ENCODE data around the gene RIN3. TPM values are rescaled to one million over a fixed set of nuclear protein-coding genes. Genes with fewer than 3 reads are reported as not detected.

RIN3 gene
- polyA plus RNA-seq, 3 donors: 42.8 to 144 (median 54.6) TPM

GRCh38 chr14:92492258-92492657, 21.3 kb upstream of the RIN3 start:
- peaks cover 63 to 76% of the 10 kb centered on the region in 2 donors for H3K36me3 Mint-ChIP-seq
- peak; percentile 91 to 97 (median 96) for DNase-seq
- peak; percentile 35 for TF ChIP-seq CTCF (IDR thresholded peaks at IDR 0.05)
- H2AFZ ChIP-seq (ENCODE audit: insufficient read depth, low read depth, low read length, poor library complexity, severe bottlenecking): no peak overlapping the region
- peaks cover 94% of the 10 kb centered on the region for H3K4me1 Mint-ChIP-seq
- peaks cover 31% of the 10 kb centered on the region for H3K79me2 ChIP-seq (ENCODE audit: insufficient read depth, low read length)
- peak overlapping the region in 1 of 2 donors; percentile 73 for H3K4me3 Mint-ChIP-seq
- peaks cover 0 to 2% (median 0%) of the 10 kb centered on the region in 7 donors for H3K9me3 Mint-ChIP-seq
- peak overlapping the region; percentile 90 to 97 for H3K27ac ChIP-seq (ENCODE audit: low read depth in 1 of 2, low read length in 2 of 2)
- no peaks in the 10 kb centered on the region for H4K20me1 ChIP-seq (ENCODE audit: insufficient read depth, low read length)
- H3K27me3 ChIP-seq (ENCODE audit: control insufficient read depth in 2 of 2, insufficient read depth in 2 of 2, low read length in 2 of 2): no peaks in the 10 kb centered on the region
- WGBS (ENCODE audit: insufficient coverage): 26% methylated on average over 7 of the region's 10 CpGs
- peaks cover 0 to 5% (median 0%) of the 10 kb centered on the region in 3 donors for H3K27me3 Mint-ChIP-seq (ENCODE audit: low read depth in 3 of 3)
- peaks cover 14 to 34% of the 10 kb centered on the region in 2 donors for H3K36me3 ChIP-seq (replicated peaks in 1 of 2; ENCODE audit: control insufficient read depth in 1 of 2, insufficient read depth in 2 of 2, low read length in 2 of 2)
- H3K4me3 ChIP-seq (replicated peaks in 1 of 3; ENCODE audit: low read depth in 2 of 3, low read length in 3 of 3): peak overlapping the region in 1 of 3 experiments; percentile 30
- peaks cover 89 to 100% of the 10 kb centered on the region in 2 donors for H3K4me1 ChIP-seq (ENCODE audit: control insufficient read depth in 1 of 2, insufficient read depth in 2 of 2, low read length in 2 of 2)
- intact Hi-C loops (cut with micrococcal nuclease): loop anchor here in 1 of 2 donors (2.0 kb wide), 1 partner anchor 15 kb away; no protein-coding TSS in a partner anchor
- peak overlapping the region; percentile 60 for H3K9ac ChIP-seq (ENCODE audit: insufficient read depth, low read length, poor library complexity, severe bottlenecking)
- no peaks in the 10 kb centered on the region for H3K9me3 ChIP-seq (replicated peaks in 1 of 2; ENCODE audit: control insufficient read depth in 1 of 2, insufficient read depth in 1 of 2, low read length in 2 of 2)
- H3K27ac Mint-ChIP-seq: peak overlapping the region; percentile 96 to 99 (median 98)
- H3K4me2 ChIP-seq (replicated peaks; ENCODE audit: extremely low read depth, low read length, poor library complexity, severe bottlenecking): peak overlapping the region; percentile 36

GRCh38 chr14:92493024-92493423, 20.6 kb upstream of the RIN3 start:
- Histone ChIP-seq H3K9ac (ENCODE audit: insufficient read depth, low read length, poor library complexity, severe bottlenecking) (peak overlapping the region; percentile 16), H3K27me3 (ENCODE audit: control insufficient read depth in 2 of 2, insufficient read depth in 2 of 2, low read length in 2 of 2) (no peaks in the 10 kb centered on the region), H3K9me3 (replicated peaks in 1 of 2; ENCODE audit: control insufficient read depth in 1 of 2, insufficient read depth in 1 of 2, low read length in 2 of 2) (no peaks in the 10 kb centered on the region), H3K36me3 (replicated peaks in 1 of 2; ENCODE audit: control insufficient read depth in 1 of 2, insufficient read depth in 2 of 2, low read length in 2 of 2) (peaks cover 16 to 42% of the 10 kb centered on the region in 2 donors), H3K79me2 (ENCODE audit: insufficient read depth, low read length) (peaks cover 28% of the 10 kb centered on the region), H2AFZ (ENCODE audit: insufficient read depth, low read depth, low read length, poor library complexity, severe bottlenecking) (no peak overlapping the region), H3K4me2 (replicated peaks; ENCODE audit: extremely low read depth, low read length, poor library complexity, severe bottlenecking) (no peak overlapping the region), H4K20me1 (ENCODE audit: insufficient read depth, low read length) (no peaks in the 10 kb centered on the region), H3K27ac (ENCODE audit: low read depth in 1 of 2, low read length in 2 of 2) (peak overlapping the region; percentile 90 to 97), H3K4me3 (replicated peaks in 1 of 3; ENCODE audit: low read depth in 2 of 3, low read length in 3 of 3) (no peak overlapping the region), H3K4me1 (ENCODE audit: control insufficient read depth in 1 of 2, insufficient read depth in 2 of 2, low read length in 2 of 2) (peaks cover 83 to 94% of the 10 kb centered on the region in 2 donors)
- Mint-ChIP-seq H3K9me3 (peaks cover 0 to 2% (median 0%) of the 10 kb centered on the region in 7 donors), H3K4me3 (no peak overlapping the region), H3K27me3 (ENCODE audit: low read depth in 3 of 3) (peaks cover 0 to 5% (median 0%) of the 10 kb centered on the region in 3 donors), H3K36me3 (peaks cover 68 to 82% of the 10 kb centered on the region in 2 donors), H3K4me1 (peaks cover 87% of the 10 kb centered on the region), H3K27ac (peak overlapping the region; percentile 96 to 99 (median 98))
- intact Hi-C loops (cut with micrococcal nuclease): loop anchor here in 1 of 2 donors (2.0 kb wide), 1 partner anchor 14 kb away; no protein-coding TSS in a partner anchor
- peak in 2 of 3 donors; percentile 69 to 80 for DNase-seq
- TF ChIP-seq CTCF (IDR thresholded peaks at IDR 0.05): no peak
- 58% methylated on average over 10 of the region's 10 CpGs for WGBS (ENCODE audit: insufficient coverage)
